Hepatic stellate cell (primary cell): Measurements from ENCODE around the gene TIE1.
A peak's percentile ranks its signal among the peaks of the same experiment; 100 is the strongest.

Experiments
- DNase-seq: peaks from one replicate; pipeline ENCODE4 v3.0.0; 2011; ENCODE audit warnings: low spot score

Gene TIE1

GRCh38 chr1:43339584-43340232 is 38.9 kb downstream of the TIE1 start:
- DNase-seq = no peak

GRCh38 chr1:43340559-43340958 is 39.8 kb downstream of the TIE1 start:
- no peak for DNase-seq

- no peak for DNase-seq
These were observed 43.6 kb downstream of the TIE1 start for GRCh38 chr1:43344267-43344850.

GRCh38 chr1:43345120-43345519 is 44.3 kb downstream of the TIE1 start:
- DNase-seq = peak; percentile 46

GRCh38 chr1:43346636-43347035 is 45.9 kb downstream of the TIE1 start:
- no peak for DNase-seq

GRCh38 chr1:43348343-43348808 is 47.6 kb downstream of the TIE1 start:
- DNase-seq = no peak

GRCh38 chr1:43348809-43349593 is 48.2 kb downstream of the TIE1 start:
- DNase-seq = peak; percentile 58

- peak; percentile 58 for DNase-seq
These were observed 49.0 kb downstream of the TIE1 start for GRCh38 chr1:43349594-43350306.

GRCh38 chr1:43350976-43351375 is 50.2 kb downstream of the TIE1 start:
- no peak for DNase-seq

GRCh38 chr1:43351421-43352350 is 50.9 kb downstream of the TIE1 start:
- no peak for DNase-seq

GRCh38 chr1:43352351-43352705 is 51.5 kb downstream of the TIE1 start:
- no peak for DNase-seq

GRCh38 chr1:43352881-43353280 is 52.1 kb downstream of the TIE1 start:
- DNase-seq = no peak

- no peak for DNase-seq
These were observed 53.7 kb downstream of the TIE1 start for GRCh38 chr1:43354471-43354870.

GRCh38 chr1:43354936-43355335 is 54.2 kb downstream of the TIE1 start:
- DNase-seq = no peak

GRCh38 chr1:43357251-43357650 is 56.5 kb downstream of the TIE1 start:
- no peak for DNase-seq

GRCh38 chr1:43358121-43358745 is 57.5 kb downstream of the TIE1 start:
- DNase-seq = peak; percentile 49

GRCh38 chr1:43358746-43359693 is 58.2 kb downstream of the TIE1 start, which contains the start of gene CDC20:
Gene CDC20, plus strand, starts transcription at chr1:43358981. Its CDS starts 235 bp downstream, at chr1:43359216.
- peak; percentile 98 for DNase-seq

- DNase-seq = no peak
These were observed 58.9 kb downstream of the TIE1 start for GRCh38 chr1:43359696-43360095.

- DNase-seq = no peak
These were observed 59.8 kb downstream of the TIE1 start for GRCh38 chr1:43360616-43361015.
